Activated naive CD4-positive, alpha-beta T cell treated with Interleukin-2 at 50 U/mL for 16 hours (primary cell): Measurements from ENCODE around the gene SYT17.

Experiments used
- DNase-seq: peaks from one replicate; pipeline ENCODE4 v3.0.0-alpha.2; 2020

The SYT17 gene

GRCh38 chr16:19167710-19168370 lies at the start of gene SYT17:
Gene SYT17 (plus strand): TSS chr16:19168240. CDS start chr16:19168647, 407 bp downstream.
- DNase-seq, result peak; percentile 48

- DNase-seq, result peak; percentile 50
Measured at GRCh38 chr16:19118938-19119431, 49.1 kb upstream of the SYT17 start.

DNA sequence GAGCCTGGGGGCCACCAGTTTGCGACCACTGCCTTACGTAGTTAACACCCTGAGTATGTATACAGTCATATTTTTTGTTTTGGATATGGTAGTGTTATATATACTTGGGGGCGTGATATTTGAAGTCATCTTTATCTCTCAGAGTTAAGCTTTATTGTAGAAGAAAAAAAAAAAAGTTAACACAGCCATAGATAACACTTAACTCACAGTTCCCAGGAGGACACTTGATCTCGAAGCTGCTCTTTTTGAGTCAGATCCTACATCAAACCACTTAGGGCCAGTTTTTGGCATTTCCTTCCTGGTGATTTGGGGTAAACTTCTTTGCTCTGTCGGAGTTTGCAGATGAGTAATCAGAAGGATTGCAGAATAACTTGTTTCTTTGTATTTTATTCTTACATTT lies 48.5 kb upstream of the SYT17 start:
- no peak for DNase-seq

DNA sequence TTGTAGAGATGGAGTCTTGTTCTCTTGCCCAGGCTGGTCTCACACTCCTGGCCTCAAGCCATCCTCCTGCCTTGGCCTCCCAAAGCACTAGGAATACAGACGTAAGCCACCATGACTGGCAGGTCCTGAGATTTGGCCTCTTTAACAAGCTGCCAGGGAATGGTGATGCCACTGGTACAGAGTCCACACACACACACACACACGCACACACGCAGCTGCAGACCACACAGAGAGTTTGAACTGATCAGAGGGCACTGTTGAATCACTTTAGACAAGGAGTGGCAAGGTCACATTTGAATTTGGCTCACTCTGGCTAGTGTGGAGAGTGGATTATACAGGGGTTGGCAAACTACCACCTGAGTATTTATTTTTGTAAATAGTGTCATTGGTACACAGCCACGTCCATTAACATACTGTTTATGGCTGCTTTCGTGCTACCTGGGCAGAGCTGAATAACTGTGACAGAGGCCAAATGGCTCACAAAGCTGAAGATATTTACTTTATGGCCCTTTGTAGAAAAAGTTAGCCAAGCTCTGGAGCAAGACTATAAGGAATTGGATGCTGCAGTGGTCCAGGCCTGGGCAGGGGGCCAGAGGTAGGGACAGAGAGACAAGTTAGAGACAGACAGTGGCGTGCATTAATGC lies 44.4 kb upstream of the SYT17 start:
- no peak for DNase-seq

GRCh38 chr16:19126300-19126699 lies 41.7 kb upstream of the SYT17 start:
- DNase-seq, result no peak

GRCh38 chr16:19127205-19127604 lies 40.8 kb upstream of the SYT17 start:
- peak; percentile 7 for DNase-seq

DNA sequence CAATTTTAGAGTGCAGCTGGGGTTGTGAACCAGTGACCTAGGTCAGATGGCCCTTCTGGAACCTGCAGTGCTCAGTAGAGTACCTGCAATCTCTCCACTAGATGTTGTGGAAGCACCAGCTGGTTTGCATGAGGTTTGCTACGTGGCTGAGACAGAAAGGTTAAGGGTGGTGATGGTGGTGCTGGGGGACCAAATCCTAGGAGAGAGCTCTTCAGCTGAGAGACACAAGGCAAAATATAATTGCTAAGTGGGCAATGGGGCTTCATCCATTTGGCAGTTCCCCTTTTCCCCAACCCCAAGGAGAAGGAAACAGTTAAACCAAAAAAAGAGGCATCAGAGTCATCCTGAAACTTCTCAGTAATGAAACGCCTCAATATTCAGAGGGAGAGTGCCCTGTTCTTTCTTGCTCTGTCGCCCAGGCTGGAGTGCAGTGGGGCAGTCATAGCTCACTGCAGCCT lies 40.3 kb upstream of the SYT17 start:
- DNase-seq, result no peak

- no peak for DNase-seq
Measured at GRCh38 chr16:19128454-19129200, 39.4 kb upstream of the SYT17 start.

DNA sequence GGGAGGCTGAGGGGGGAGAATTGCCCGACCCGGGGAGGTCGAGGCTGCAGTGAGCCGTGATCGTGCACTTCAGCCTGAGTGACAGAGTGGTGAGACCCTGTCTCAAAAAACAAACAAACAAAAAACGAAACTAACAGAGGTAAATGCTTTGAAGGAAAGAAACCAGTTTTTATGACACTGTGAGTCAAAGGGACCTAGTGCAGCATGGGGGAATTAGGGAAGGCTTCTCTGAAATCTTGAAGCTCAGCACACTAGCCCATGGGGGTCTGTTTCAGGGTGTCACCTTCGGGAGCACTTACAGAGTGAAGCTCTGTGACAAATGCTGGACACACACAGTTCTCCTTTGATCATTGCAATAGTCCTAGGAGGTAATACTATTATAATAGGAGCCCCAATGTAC lies 37.7 kb upstream of the SYT17 start:
- DNase-seq, result no peak

GRCh38 chr16:19130852-19131824 lies 36.9 kb upstream of the SYT17 start:
- no peak for DNase-seq

- DNase-seq, result no peak
Measured at GRCh38 chr16:19131825-19132218, 36.2 kb upstream of the SYT17 start.

DNA sequence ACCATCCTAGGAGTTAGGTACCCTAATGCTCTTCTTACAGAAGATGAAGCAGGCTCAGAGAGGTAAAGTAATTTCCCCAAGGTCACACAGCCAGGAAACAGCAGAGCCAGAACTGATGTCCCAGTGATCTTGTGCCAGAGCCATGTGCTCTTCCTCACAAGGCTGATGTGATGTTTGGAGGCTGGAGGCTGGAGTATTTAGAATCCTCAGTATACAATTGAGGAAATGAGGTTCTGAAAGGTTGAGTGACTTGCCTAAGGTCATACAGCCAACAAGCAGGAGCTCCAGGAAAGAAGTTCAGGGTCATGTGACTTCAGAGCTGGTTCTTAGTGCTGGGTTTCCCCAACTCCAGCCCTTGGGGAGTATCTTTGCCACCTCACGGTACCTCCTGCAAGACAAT lies 35.8 kb upstream of the SYT17 start:
- no peak for DNase-seq

GRCh38 chr16:19132898-19133297 lies 35.1 kb upstream of the SYT17 start:
- DNase-seq, result no peak

DNA sequence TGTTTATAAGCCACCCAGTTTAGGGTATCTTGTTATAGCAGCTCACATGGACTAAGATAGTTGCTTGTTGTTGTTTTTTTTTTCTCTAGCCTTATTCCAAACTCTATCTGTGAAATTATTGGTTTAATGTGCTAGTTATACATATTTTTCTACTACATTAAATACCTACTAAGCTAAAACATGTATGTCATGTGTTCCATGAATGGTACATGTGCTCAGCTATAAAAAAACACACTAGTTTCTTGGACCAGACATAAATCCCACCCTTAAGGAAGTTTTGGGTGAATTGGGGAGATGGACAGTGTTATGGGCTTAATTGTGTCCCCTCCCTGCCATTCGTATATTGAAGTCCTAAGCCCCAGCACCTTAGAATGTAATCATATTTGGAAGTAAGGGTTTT lies 34.4 kb upstream of the SYT17 start:
- no peak for DNase-seq

DNA sequence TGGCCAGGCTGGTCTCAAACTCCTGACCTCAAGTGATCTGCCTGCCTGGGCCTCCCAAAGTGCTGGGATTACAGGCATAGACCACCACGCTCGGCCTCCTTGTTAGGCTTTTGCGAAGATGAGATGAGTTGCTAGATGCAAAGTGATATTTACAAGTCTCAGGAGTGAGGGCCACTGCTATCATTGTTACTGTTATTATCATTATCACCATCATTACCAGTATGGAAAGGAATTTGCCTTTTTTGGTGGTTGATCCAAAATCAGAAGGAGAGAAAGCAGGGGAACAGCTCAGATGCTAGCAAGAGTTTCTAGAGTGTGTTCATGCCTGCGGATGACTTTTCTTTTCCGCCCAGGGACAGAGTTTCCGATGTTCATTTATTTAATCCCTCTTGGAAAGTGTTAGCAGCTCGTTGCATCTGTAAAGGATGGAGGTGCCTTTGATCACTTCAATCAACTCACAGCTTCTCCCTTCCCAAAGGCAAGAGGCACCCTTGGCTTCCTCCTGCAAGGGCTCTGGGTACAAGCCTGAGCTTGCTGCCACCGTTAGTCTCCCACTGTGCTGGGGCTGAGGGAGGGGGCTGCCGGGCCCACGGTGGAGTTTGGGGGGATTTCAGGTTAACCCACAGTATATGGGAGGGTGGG lies 32.7 kb upstream of the SYT17 start:
- DNase-seq, result no peak

GRCh38 chr16:19135896-19136438 lies 32.1 kb upstream of the SYT17 start:
- DNase-seq, result no peak

GRCh38 chr16:19136549-19137196 lies 31.4 kb upstream of the SYT17 start:
- DNase-seq, result no peak

- no peak for DNase-seq
Measured at GRCh38 chr16:19137201-19138128, 30.6 kb upstream of the SYT17 start.

DNA sequence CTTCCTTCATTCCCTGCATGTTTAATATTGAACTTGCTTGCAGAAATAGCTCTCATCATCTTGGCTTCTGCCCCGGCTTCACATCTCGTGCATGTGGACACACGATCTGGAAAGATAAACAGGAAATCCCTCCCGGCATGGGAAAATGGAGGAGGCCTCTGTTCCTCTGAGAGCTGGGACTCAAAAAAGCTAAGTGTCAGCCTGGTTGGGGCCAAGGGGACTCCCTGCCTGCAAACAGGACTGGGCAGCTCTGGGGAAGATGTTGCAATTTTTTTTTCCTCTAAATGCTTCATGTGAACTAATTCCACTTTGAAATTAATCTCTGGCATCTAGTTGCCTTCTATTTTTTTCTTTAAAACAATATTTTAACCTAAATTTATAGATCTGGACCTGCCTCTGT lies 29.4 kb upstream of the SYT17 start:
- DNase-seq, result no peak
